GM21619 (cell line): ENCODE data around the gene INTS4.
"Not testable (repeated sequence)": the region's sequence is repeated elsewhere in the genome, so short reads cannot be mapped to it uniquely, and the experiment has no call there.

Experiments
- ATAC-seq: cut with Tn5 transposase; IDR thresholded peaks from one replicate; pipeline ENCODE4 v1.9.1; 2021; ENCODE audit not compliant: unreplicated experiment

INTS4 gene

GRCh38 chr11:77883775-77884174 lies 110.7 kb downstream of the INTS4 start:
- ATAC-seq = no peak

- no peak for ATAC-seq
These were observed 112.1 kb downstream of the INTS4 start for GRCh38 chr11:77882396-77882795.

GRCh38 chr11:77879218-77879617 lies 115.2 kb downstream of the INTS4 start:
- ATAC-seq = peak; percentile 84

GRCh38 chr11:77878247-77878646 lies 116.2 kb downstream of the INTS4 start:
- not testable (repeated sequence) for ATAC-seq

- ATAC-seq = no peak
These were observed 118.4 kb downstream of the INTS4 start for GRCh38 chr11:77876045-77876444.

DNA sequence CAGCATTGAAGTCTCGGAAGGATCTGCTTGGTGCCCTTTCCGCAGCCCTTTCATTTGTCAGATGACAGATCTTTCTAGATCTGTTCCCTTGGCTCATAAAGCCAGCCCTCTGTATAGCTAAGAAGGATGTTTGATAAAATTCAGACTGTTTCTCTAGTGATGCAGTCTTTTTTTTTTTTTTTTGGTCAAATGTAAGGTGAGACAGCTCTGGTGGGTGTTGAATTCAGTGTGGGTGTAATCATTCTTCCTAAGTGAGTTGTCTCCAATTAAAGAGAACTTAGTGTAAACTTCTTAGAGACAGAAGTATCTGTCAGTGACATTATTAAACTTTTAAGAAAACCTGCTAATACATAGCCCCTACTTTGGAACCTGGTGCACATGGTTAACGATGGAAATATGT lies 120.3 kb downstream of the INTS4 start:
- no peak for ATAC-seq

- ATAC-seq = no peak
These were observed 121.1 kb downstream of the INTS4 start for GRCh38 chr11:77873345-77873744.

- ATAC-seq = no peak
These were observed 122.6 kb downstream of the INTS4 start for GRCh38 chr11:77871855-77872254.

DNA sequence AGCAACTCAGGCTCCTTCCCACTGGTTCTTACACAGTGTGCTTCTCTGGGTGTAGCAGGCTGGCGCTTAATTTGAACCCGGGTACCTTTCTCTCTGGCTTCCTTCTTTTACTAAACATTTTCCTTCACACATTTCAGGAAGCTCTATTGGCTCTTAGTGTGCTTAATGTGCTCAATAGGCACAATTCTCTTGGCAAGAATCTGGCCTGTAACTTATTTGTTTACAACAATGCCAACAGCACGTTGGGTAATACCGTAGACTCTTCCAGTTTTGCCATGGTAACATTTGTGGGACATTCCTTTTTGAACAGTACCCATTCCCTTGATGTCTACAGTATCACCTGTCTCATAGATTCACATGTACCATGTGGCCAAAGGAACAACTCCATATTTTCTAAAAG lies 125.7 kb downstream of the INTS4 start:
- ATAC-seq = no peak

GRCh38 chr11:77866336-77866735 lies 128.1 kb downstream of the INTS4 start:
- no peak for ATAC-seq

- no peak for ATAC-seq
These were observed 128.7 kb downstream of the INTS4 start for GRCh38 chr11:77865805-77866204.

- ATAC-seq = not testable (repeated sequence)
These were observed 133.0 kb downstream of the INTS4 start for GRCh38 chr11:77861444-77861843.

GRCh38 chr11:77857906-77858457 lies 136.5 kb downstream of the INTS4 start:
- not testable (repeated sequence) for ATAC-seq

- no peak for ATAC-seq
These were observed 139.6 kb downstream of the INTS4 start for GRCh38 chr11:77854838-77855237.

DNA sequence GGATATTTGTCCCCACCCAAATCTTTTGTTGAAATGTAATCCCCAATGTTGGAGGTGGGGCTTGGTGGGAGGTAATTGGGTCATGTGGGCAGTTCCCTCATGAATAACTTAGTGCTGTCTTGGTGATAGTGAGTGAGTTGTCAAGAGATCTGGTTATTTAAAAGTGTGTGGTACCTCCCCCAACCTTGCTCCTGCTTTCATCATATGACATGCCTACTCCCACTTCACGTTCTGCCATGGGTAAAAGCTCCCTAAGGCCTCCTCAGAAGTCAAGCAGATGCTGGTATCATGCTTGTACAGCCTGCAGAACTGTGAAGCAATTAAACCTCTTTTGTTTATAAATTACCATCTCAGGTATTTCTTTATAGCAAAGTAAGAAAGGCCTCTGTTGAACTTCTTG lies 143.0 kb downstream of the INTS4 start:
- ATAC-seq = no peak

- ATAC-seq = not testable (repeated sequence)
These were observed 150.8 kb downstream of the INTS4 start for GRCh38 chr11:77843700-77844099.

DNA sequence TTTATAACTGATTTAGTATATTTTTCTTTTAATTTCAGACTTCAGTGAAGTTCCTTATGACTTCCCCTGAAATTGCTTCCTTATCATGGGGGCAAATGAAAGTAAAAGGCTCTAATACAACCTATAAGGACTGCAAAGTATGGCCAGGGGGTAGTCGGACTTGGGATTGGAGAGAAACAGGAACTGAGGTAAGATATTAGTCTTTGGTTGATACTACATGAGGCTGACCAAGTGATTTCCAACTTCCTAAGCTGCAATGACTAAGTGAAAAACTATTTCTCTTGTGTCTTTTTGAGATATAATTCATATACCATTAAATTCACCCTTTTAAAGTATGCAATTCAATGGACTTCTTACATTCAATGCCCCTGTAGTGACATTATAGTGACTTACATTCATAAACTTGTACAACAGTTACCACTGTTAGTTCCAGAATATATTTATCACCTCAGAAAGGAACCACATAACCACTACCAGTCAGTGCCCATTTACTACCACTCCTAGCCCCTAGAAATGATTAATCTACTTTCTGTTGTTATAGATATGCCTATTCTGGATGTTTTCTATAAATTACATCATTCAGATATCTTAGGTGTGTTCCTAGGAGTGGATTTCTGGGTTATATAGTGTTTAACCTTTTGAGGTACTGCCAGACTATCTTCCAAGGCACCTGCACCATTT lies 151.9 kb downstream of the INTS4 start:
- no peak for ATAC-seq

DNA sequence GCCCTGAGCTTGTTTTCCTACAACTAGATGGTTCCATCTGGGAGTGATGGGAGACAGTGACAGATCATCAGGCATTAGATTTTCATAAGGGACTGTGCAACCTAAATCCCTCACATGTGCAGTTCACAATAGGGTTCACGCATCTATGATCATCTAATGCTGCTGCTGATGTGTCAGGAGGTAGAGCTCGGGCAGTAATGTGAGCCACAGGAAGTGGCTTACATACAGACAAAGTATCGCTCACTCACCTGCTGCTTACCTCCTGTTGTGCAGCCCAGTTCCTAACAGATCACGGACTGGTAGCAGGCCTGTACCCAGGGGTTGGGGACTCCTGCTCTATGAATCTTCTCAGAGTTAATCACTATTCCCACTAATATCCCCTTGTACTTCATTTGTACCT lies 161.2 kb downstream of the INTS4 start:
- ATAC-seq = no peak

GRCh38 chr11:77828926-77829325 lies 165.5 kb downstream of the INTS4 start:
- no peak for ATAC-seq
